IMR-90 (cell line): ENCODE results near the gene MYO3B. TPM values are rescaled to one million over a fixed set of nuclear protein-coding genes. Genes with fewer than 3 reads are reported as not detected.

Experiments
- ATAC-seq: fragments of 200-7000 bp; cut with Tn5 transposase; 2 replicates; pipeline ENCODE4 v1.9.1; 2020; ENCODE audit warnings: low read depth, mild to moderate bottlenecking, moderate library complexity
- BruUV-seq: library from RNA; stranded (reverse); fragments of 400-500 nt; replicated peaks from 2 replicates; lab custom pipeline; 2021; lab: Mats Ljungman, UMichigan
- CTCF ChIA-PET: fragments of 300-600 bp; formaldehyde crosslinking; extraction: SDS; loops from one replicate; lab custom pipeline; 2021; ENCODE audit warnings: antibody characterized with exemption; lab: Yijun Ruan, JAX
- POLR2A ChIA-PET: fragments of 300-600 bp; sonication (Branson Sonifier 250); formaldehyde crosslinking; loops from one replicate; lab custom pipeline; 2022; ENCODE audit warnings: antibody characterized with exemption; ENCODE audit not compliant: unreplicated experiment; lab: Charles Lee
- DNase-seq: peaks from one replicate; pipeline ENCODE4 v3.0.0; 2013
- H2AFZ ChIP-seq: replicated peaks from 2 replicates; pipeline ENCODE3; 2013; ENCODE audit warnings: low read length, mild to moderate bottlenecking; ENCODE audit not compliant: poor library complexity
- H2AK5ac ChIP-seq: 2 replicates; pipeline ENCODE4 v1.6.1; 2013; ENCODE audit warnings: low read depth, low read length, inconsistent platforms
- H2AK9ac ChIP-seq: replicated peaks from 2 replicates; pipeline ENCODE3; 2013; ENCODE audit warnings: mild to moderate bottlenecking, low read depth, low read length, moderate library complexity; ENCODE audit not compliant: poor library complexity
- H2BK120ac ChIP-seq: 2 replicates; pipeline ENCODE4 v1.6.1; 2013; ENCODE audit warnings: low read depth, low read length, inconsistent platforms
- H2BK15ac ChIP-seq: 3 replicates; pipeline ENCODE4 v1.6.1; 2013; ENCODE audit warnings: low read depth, low read length, inconsistent platforms
- H2BK20ac ChIP-seq: 2 replicates; pipeline ENCODE4 v1.6.1; 2013; ENCODE audit warnings: low read depth, mild to moderate bottlenecking, inconsistent platforms, low read length, moderate library complexity
- H2BK5ac ChIP-seq: 2 replicates; pipeline ENCODE4 v1.6.1; 2013; ENCODE audit warnings: mild to moderate bottlenecking, low read depth, low read length, inconsistent platforms; ENCODE audit not compliant: poor library complexity, severe bottlenecking
- H3K14ac ChIP-seq: replicated peaks from 2 replicates; pipeline ENCODE4 v1.6.1; 2013; ENCODE audit warnings: low read depth, low read length, inconsistent platforms
- H3K18ac ChIP-seq: 2 replicates; pipeline ENCODE4 v1.6.1; 2013; ENCODE audit warnings: low read depth, low read length, control low read depth
- H3K23ac ChIP-seq: 2 replicates; pipeline ENCODE4 v1.6.1; 2013; ENCODE audit warnings: low read depth, low read length, inconsistent platforms
- H3K27ac ChIP-seq: 2 replicates; pipeline ENCODE4 v1.5.1; 2013; ENCODE audit warnings: mild to moderate bottlenecking, control low read depth, low read length; ENCODE audit not compliant: insufficient read depth
- H3K27me3 ChIP-seq: 2 replicates; pipeline ENCODE4 v1.6.1; 2013; ENCODE audit warnings: low read length; ENCODE audit not compliant: control insufficient read depth, insufficient read depth
- H3K36me3 ChIP-seq: 2 replicates; pipeline ENCODE4 v1.6.1; 2013; ENCODE audit warnings: low read length, mixed read lengths; ENCODE audit not compliant: control insufficient read depth, insufficient read depth
- H3K4ac ChIP-seq: 2 replicates; pipeline ENCODE4 v1.6.1; 2013; ENCODE audit warnings: low read depth, low read length, inconsistent platforms
- H3K4me1 ChIP-seq: 2 replicates; pipeline ENCODE4 v1.6.1; 2013; ENCODE audit warnings: low read length, mixed read lengths; ENCODE audit not compliant: control insufficient read depth, insufficient read depth
- H3K4me2 ChIP-seq: 2 replicates; pipeline ENCODE4 v1.6.1; 2013; ENCODE audit warnings: low read depth, mild to moderate bottlenecking, control low read depth, low read length, moderate library complexity
- H3K4me3 ChIP-seq: 2 replicates; pipeline ENCODE4 v1.5.1; 2013; ENCODE audit warnings: low read depth, mild to moderate bottlenecking, control low read depth, low read length, moderate library complexity; ENCODE audit not compliant: insufficient read depth
- H3K56ac ChIP-seq: 2 replicates; pipeline ENCODE4 v1.6.1; 2013; ENCODE audit warnings: low read length, inconsistent platforms; ENCODE audit not compliant: insufficient read depth; ENCODE audit errors: extremely low read depth
- H3K79me1 ChIP-seq, 2 experiments: 2 replicates each; pipeline ENCODE4 v1.6.1; 2013; ENCODE audit warnings: low read length in 2 of 2, inconsistent platforms in 1 of 2, low read depth in 1 of 2
- H3K9ac ChIP-seq: 2 replicates; pipeline ENCODE4 v1.6.1; 2013; ENCODE audit warnings: low read depth, low read length, control low read depth
- H3K9me1 ChIP-seq: 2 replicates; pipeline ENCODE4 v1.6.1; 2013; ENCODE audit warnings: low read length, inconsistent platforms; ENCODE audit not compliant: insufficient read depth
- H3K9me3 ChIP-seq: 2 replicates; pipeline ENCODE4 v1.6.1; 2013; ENCODE audit warnings: low read length; ENCODE audit not compliant: control insufficient read depth, insufficient read depth
- H4K20me1 ChIP-seq: 2 replicates; pipeline ENCODE4 v1.6.1; 2013; ENCODE audit warnings: low read length, inconsistent platforms; ENCODE audit not compliant: insufficient read depth
- H4K5ac ChIP-seq: 2 replicates; pipeline ENCODE4 v1.6.1; 2013; ENCODE audit warnings: mild to moderate bottlenecking, low read depth, low read length, control low read depth
- H4K8ac ChIP-seq, 2 experiments: 2 replicates each; pipeline ENCODE4 v1.6.1; 2013; ENCODE audit warnings: low read depth in 2 of 2, low read length in 2 of 2, control low read depth in 1 of 2, inconsistent platforms in 1 of 2
- H4K91ac ChIP-seq: 2 replicates; pipeline ENCODE4 v1.6.1; 2013; ENCODE audit warnings: low read depth, low read length, inconsistent platforms; ENCODE audit not compliant: insufficient read depth
- BHLHE40 ChIP-seq: fragments of 150-350 bp; IDR thresholded peaks from 2 replicates; pipeline ENCODE4 v1.6.1; 2016; ENCODE audit warnings: mild to moderate bottlenecking, low read depth, low read length
- CEBPB ChIP-seq: IDR thresholded peaks from 2 replicates; pipeline ENCODE4 v1.6.1; 2012; ENCODE audit warnings: low read depth, low read length, improper control_type of control experiment
- CHD1 ChIP-seq: IDR thresholded peaks from 2 replicates; pipeline ENCODE4 v1.6.1; 2012; ENCODE audit warnings: low read depth, low read length, improper control_type of control experiment
- FOS ChIP-seq: fragments of 150-350 bp; IDR thresholded peaks from 2 replicates; pipeline ENCODE4 v1.6.1; 2016; ENCODE audit warnings: low read depth, low read length
- MAFK ChIP-seq: IDR thresholded peaks from 2 replicates; pipeline ENCODE4 v1.6.1; 2012; ENCODE audit warnings: low read depth, low read length, improper control_type of control experiment
- MAZ ChIP-seq: IDR thresholded peaks from 2 replicates; pipeline ENCODE4 v1.6.1; 2012; ENCODE audit warnings: low read depth, mild to moderate bottlenecking, low read length, improper control_type of control experiment, moderate library complexity, borderline replicate concordance
- MXI1 ChIP-seq: IDR thresholded peaks from 2 replicates; pipeline ENCODE4 v1.6.1; 2012; ENCODE audit warnings: low read depth, mild to moderate bottlenecking, low read length, moderate library complexity, borderline replicate concordance
- POLR2A ChIP-seq: IDR thresholded peaks from 2 replicates; pipeline ENCODE4 v1.6.1; 2012; ENCODE audit warnings: mild to moderate bottlenecking, low read depth, low read length
- RAD21 ChIP-seq: IDR thresholded peaks from 2 replicates; pipeline ENCODE4 v1.6.1; 2012; ENCODE audit warnings: low read length, improper control_type of control experiment
- RCOR1 ChIP-seq: IDR thresholded peaks from 2 replicates; pipeline ENCODE4 v1.6.1; 2012; ENCODE audit warnings: mild to moderate bottlenecking, low read length, improper control_type of control experiment; ENCODE audit not compliant: insufficient replicate concordance
- RFX5 ChIP-seq: IDR thresholded peaks from 2 replicates; pipeline ENCODE4 v1.8.0; 2012; ENCODE audit warnings: low read depth, mild to moderate bottlenecking, low read length, moderate library complexity
- SMC3 ChIP-seq: fragments of 150-350 bp; IDR thresholded peaks from 2 replicates; pipeline ENCODE4 v1.6.1; 2016; ENCODE audit warnings: low read depth, mild to moderate bottlenecking, antibody characterized with exemption, low read length, moderate library complexity
- WGBS, 2 experiments: methylation state at CpG; one replicate each; pipeline versions ENCODE4 v1.1.5 to v1.1.7; 2013; ENCODE audit warnings: missing lambda C conversion rate in 2 of 2; ENCODE audit not compliant: insufficient read length in 1 of 2; ENCODE audit errors: extremely low coverage in 2 of 2; 5-methylcytosine and 5-hydroxymethylcytosine counted together
- dilution Hi-C: fragments of 300-500 bp; cut with HindIII; formaldehyde crosslinking; loops from one replicate; pipeline ENCODE4 v1.14.3; 2018; ENCODE audit warnings: low sequenced_read_pairs; ENCODE audit not compliant: unreplicated experiment
- in situ Hi-C: fragments of 300-500 bp; cut with MboI; formaldehyde crosslinking; loops from 3 replicates; pipeline ENCODE4 v1.14.3; 2019; ENCODE audit warnings: low sequenced_read_pairs, inconsistent platforms, mixed read lengths
- intact Hi-C: fragments of 100-400 bp; cut with micrococcal nuclease; formaldehyde crosslinking; loops from 2 replicates; pipeline ENCODE4 v1.10.0; 2022
- polyA plus RNA-seq, 3 experiments: library from polyadenylated mRNA; depleted of rRNA; stranded (reverse); fragments of >200 nt; gene quantifications; 2 replicates each; pipeline ENCODE4 v1.2.3, GENCODE V29; 2012; ENCODE audit warnings: low replicate concordance in 1 of 3
- total RNA-seq: library from RNA; depleted of rRNA; stranded (reverse); fragments of >200 nt; gene quantifications from 2 replicates; pipeline ENCODE4 v1.2.3, GENCODE V29; 2012
- TF ChIP-seq, protein P1 (sequence below): fragments of 150-350 bp; IDR thresholded peaks from 2 replicates; pipeline ENCODE4 v1.6.1; 2016; ENCODE audit warnings: low read depth, mild to moderate bottlenecking, low read length, moderate library complexity, borderline replicate concordance
- TF ChIP-seq, protein P2 (sequence below): conservative IDR thresholded peaks from 2 replicates; pipeline ENCODE4 v1.5.1; 2012; ENCODE audit warnings: mild to moderate bottlenecking, low read depth, low read length, improper control_type of control experiment
- TF ChIP-seq, protein P3 (sequence below): fragments of 150-350 bp; IDR thresholded peaks from 2 replicates; pipeline ENCODE4 v1.6.1; 2017; ENCODE audit warnings: mild to moderate bottlenecking, antibody characterized with exemption, low read length, low read depth

The MYO3B gene
- total and polyA plus RNA-seq, 2 of the 4 experiments (the other 2 are of a cell fraction) = 0.02 TPM; not detected in 1

DNA sequence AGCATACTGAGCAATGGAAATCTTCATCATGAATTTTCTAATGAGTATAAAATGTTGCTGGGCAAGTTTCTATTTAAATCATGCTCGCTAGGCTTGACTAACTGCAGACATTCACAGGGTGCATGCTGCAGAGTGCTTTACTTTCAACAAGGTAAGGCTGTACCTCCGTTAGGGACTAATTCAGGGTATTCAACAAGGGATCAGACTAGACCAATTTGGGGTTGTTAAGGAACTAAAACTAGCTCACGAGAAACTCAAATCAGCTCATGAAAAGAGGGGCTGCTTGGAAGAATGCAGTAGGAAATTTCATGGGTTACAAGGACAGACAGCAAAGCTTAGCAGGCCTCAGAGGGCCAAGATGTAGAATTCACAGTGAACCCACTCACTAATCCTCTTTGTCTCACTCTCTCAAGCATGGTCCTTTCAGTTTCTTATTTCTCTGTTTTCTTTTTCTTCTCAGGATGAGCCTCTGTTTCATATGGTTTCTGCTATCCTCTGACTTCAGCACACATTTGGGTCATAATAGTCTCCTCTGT, 2.2 kb downstream of the MYO3B start:
- CTCF ChIA-PET = no interaction called here
- Histone ChIP-seq H3K4me2 (no peak overlapping the region), H4K8ac (no peak overlapping the region), H3K27ac (no peak overlapping the region), H3K14ac (no peak overlapping the region), H2BK15ac (no peak overlapping the region), H2AK9ac (no peak overlapping the region), H3K9ac (no peak overlapping the region), H3K23ac (no peak overlapping the region), H3K56ac (no peak overlapping the region), H3K9me3 (no peaks in the 10 kb centered on the region), H3K79me1 (no peaks in the 10 kb centered on the region), H3K4ac (no peak overlapping the region), H2BK120ac (no peak overlapping the region), H3K4me1 (peaks cover 2% of the 10 kb centered on the region; the same call in 1 of the 2 replicates), H3K27me3 (no peaks in the 10 kb centered on the region), H2AK5ac (no peak overlapping the region), H3K18ac (no peak overlapping the region), H4K91ac (no peak overlapping the region), H4K5ac (no peak overlapping the region), H3K36me3 (no peaks in the 10 kb centered on the region), H2AFZ (no peak overlapping the region), H4K20me1 (no peaks in the 10 kb centered on the region), H3K4me3 (no peak overlapping the region), H2BK5ac (no peak overlapping the region), H3K9me1 (no peaks in the 10 kb centered on the region), H2BK20ac (no peak overlapping the region)
- no peak for TF ChIP-seq RFX5
- TF ChIP-seq BHLHE40 = no peak
- TF ChIP-seq, protein P1, sequence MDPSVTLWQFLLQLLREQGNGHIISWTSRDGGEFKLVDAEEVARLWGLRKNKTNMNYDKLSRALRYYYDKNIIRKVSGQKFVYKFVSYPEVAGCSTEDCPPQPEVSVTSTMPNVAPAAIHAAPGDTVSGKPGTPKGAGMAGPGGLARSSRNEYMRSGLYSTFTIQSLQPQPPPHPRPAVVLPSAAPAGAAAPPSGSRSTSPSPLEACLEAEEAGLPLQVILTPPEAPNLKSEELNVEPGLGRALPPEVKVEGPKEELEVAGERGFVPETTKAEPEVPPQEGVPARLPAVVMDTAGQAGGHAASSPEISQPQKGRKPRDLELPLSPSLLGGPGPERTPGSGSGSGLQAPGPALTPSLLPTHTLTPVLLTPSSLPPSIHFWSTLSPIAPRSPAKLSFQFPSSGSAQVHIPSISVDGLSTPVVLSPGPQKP = no peak
- no peak for TF ChIP-seq MAZ
- no peak for TF ChIP-seq RCOR1
- no peak for TF ChIP-seq POLR2A
- no peak for TF ChIP-seq RAD21
- TF ChIP-seq SMC3 = no peak
- no peak for TF ChIP-seq FOS
- TF ChIP-seq, protein P2, sequence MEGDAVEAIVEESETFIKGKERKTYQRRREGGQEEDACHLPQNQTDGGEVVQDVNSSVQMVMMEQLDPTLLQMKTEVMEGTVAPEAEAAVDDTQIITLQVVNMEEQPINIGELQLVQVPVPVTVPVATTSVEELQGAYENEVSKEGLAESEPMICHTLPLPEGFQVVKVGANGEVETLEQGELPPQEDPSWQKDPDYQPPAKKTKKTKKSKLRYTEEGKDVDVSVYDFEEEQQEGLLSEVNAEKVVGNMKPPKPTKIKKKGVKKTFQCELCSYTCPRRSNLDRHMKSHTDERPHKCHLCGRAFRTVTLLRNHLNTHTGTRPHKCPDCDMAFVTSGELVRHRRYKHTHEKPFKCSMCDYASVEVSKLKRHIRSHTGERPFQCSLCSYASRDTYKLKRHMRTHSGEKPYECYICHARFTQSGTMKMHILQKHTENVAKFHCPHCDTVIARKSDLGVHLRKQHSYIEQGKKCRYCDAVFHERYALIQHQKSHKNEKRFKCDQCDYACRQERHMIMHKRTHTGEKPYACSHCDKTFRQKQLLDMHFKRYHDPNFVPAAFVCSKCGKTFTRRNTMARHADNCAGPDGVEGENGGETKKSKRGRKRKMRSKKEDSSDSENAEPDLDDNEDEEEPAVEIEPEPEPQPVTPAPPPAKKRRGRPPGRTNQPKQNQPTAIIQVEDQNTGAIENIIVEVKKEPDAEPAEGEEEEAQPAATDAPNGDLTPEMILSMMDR = no peak
- TF ChIP-seq MAFK = no peak
- no peak for TF ChIP-seq CHD1
- no peak for TF ChIP-seq CEBPB
- TF ChIP-seq, protein P3, sequence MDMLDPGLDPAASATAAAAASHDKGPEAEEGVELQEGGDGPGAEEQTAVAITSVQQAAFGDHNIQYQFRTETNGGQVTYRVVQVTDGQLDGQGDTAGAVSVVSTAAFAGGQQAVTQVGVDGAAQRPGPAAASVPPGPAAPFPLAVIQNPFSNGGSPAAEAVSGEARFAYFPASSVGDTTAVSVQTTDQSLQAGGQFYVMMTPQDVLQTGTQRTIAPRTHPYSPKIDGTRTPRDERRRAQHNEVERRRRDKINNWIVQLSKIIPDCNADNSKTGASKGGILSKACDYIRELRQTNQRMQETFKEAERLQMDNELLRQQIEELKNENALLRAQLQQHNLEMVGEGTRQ = no peak
- TF ChIP-seq MXI1 = no peak
- ATAC-seq (no peak), DNase-seq (no peak)
- WGBS, 2 experiments = 64% methylated on average over 2 of the region's 3 CpGs; no CpG with 5 or more reads in 1 of the 2 experiments
- POLR2A ChIA-PET = no interaction called here
- in situ Hi-C loops = no loop called here
- no TSS peak for BruUV-seq
- dilution Hi-C loops = no loop called here
- intact Hi-C loops = no loop called here
